ENCODE results near the gene GLYR1. TPM values are rescaled to one million over a fixed set of nuclear protein-coding genes. Genes with fewer than 3 reads are reported as not detected.

GLYR1 gene
- total and polyA plus RNA-seq, 4 donors, result 36.2 to 88.1 (median 70.2) TPM

- TF ChIP-seq CTCF (IDR thresholded peaks at IDR 0.05; ENCODE audit: control extremely low read depth, extremely low read depth), result no peak
- WGBS, 2 donors, result 49 to 73% methylated on average over 9 of the region's 9 CpGs
- DNase-seq (no peak), ATAC-seq (ENCODE audit: insufficient read depth, low FRiP score) (no peak)
- H3K27me3 ChIP-seq (ENCODE audit: control insufficient read depth in 3 of 3, insufficient read depth in 3 of 3, low read length in 2 of 3), result no peaks in the 10 kb centered on the region
- H3K9ac ChIP-seq (ENCODE audit: insufficient read depth in 1 of 2, low read length in 2 of 2), result no peak overlapping the region
- no peak overlapping the region for H3K27ac ChIP-seq (ENCODE audit: low read depth in 1 of 2, low read length in 1 of 2)
- H3K36me3 ChIP-seq (ENCODE audit: control insufficient read depth in 4 of 4, insufficient read depth in 4 of 4, low read length in 4 of 4), result no peaks in the 10 kb centered on the region
- no peak overlapping the region for H3K4me3 ChIP-seq
- H3K9me3 ChIP-seq (ENCODE audit: control insufficient read depth in 4 of 4, insufficient read depth in 3 of 4, low read length in 3 of 4), result no peaks in the 10 kb centered on the region
- H3K4me1 ChIP-seq (ENCODE audit: control insufficient read depth in 5 of 5, insufficient read depth in 5 of 5, low read length in 5 of 5), result no peaks in the 10 kb centered on the region
Observed at GRCh38 chr16:4788489-4788889, 58.6 kb downstream of the GLYR1 start.

- no peak within 1 kb of the TSS for H3K4me3 ChIP-seq
- H3K9ac ChIP-seq (ENCODE audit: insufficient read depth in 1 of 2, low read length in 2 of 2), result no peak within 1 kb of the TSS
- 75 to 84% methylated on average over 14 of the region's 14 CpGs for whole genome bisulfite sequencing, 2 donors
- H3K36me3 ChIP-seq (ENCODE audit: control insufficient read depth in 4 of 4, insufficient read depth in 4 of 4, low read length in 4 of 4), result no peaks in the 10 kb centered on the region
- no peaks in the 10 kb centered on the region for H3K4me1 ChIP-seq (ENCODE audit: control insufficient read depth in 5 of 5, insufficient read depth in 5 of 5, low read length in 5 of 5)
- H3K27ac ChIP-seq (ENCODE audit: low read depth in 1 of 2, low read length in 1 of 2), result no peak within 1 kb of the TSS
- H3K9me3 ChIP-seq (ENCODE audit: control insufficient read depth in 4 of 4, insufficient read depth in 3 of 4, low read length in 3 of 4), result no peaks in the 10 kb centered on the region
- DNase-seq (no peak), ATAC-seq (ENCODE audit: insufficient read depth, low FRiP score) (no peak)
- H3K27me3 ChIP-seq (ENCODE audit: control insufficient read depth in 3 of 3, insufficient read depth in 3 of 3, low read length in 2 of 3), result no peaks in the 10 kb centered on the region
- TF ChIP-seq CTCF (IDR thresholded peaks at IDR 0.05; ENCODE audit: control extremely low read depth, extremely low read depth), result no peak
Observed at GRCh38 chr16:4787627-4788482, 59.2 kb downstream of the GLYR1 start, which contains the start of gene SEPTIN12. TSS of gene SEPTIN12 (minus strand) at chr16:4788345. CDS start at chr16:4787645, 700 bp downstream.

DNA sequence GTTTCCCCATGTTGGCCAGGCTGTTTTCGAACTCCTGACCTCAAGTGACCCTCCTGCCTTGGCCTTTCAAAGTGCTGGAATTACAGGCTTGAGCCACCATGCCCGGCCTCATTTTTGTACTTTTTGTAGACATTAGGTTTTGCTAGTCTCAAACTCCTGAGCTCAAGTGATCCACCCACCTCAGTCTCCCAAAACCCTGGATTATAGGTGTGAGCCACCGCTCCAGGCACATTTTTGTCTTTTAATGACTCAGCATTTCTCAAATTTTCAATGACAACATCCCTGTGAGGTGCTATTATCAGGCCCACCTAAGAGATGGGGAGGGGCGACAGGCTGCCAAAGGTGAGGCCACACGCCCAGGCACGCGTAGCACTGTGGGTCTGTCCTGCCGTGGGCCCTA, 60.0 kb downstream of the GLYR1 start:
- no peak for ATAC-seq (ENCODE audit: insufficient read depth, low FRiP score)
- H3K27ac ChIP-seq (ENCODE audit: low read depth in 1 of 2, low read length in 1 of 2), result no peak overlapping the region
- 94 to 97% methylated on average over 8 of the region's 8 CpGs for WGBS, 2 donors

More for the DNA sequence above, 60.0 kb downstream of the GLYR1 start:
- Histone ChIP-seq H3K4me3 (no peak overlapping the region), H3K4me1 (ENCODE audit: control insufficient read depth in 5 of 5, insufficient read depth in 5 of 5, low read length in 5 of 5) (no peaks in the 10 kb centered on the region), H3K27me3 (ENCODE audit: control insufficient read depth in 3 of 3, insufficient read depth in 3 of 3, low read length in 2 of 3) (no peaks in the 10 kb centered on the region), H3K36me3 (ENCODE audit: control insufficient read depth in 4 of 4, insufficient read depth in 4 of 4, low read length in 4 of 4) (no peaks in the 10 kb centered on the region), H3K9me3 (ENCODE audit: control insufficient read depth in 4 of 4, insufficient read depth in 3 of 4, low read length in 3 of 4) (no peaks in the 10 kb centered on the region), H3K9ac (ENCODE audit: insufficient read depth in 1 of 2, low read length in 2 of 2) (no peak overlapping the region)
- no peak for DNase-seq
- TF ChIP-seq CTCF (IDR thresholded peaks at IDR 0.05; ENCODE audit: control extremely low read depth, extremely low read depth), result no peak

All from lung (tissue), 12 donors.